ENCODE measurements around the gene NFKBIE. TPM values are rescaled to one million over a fixed set of nuclear protein-coding genes. Genes with fewer than 3 reads are reported as not detected.

Gene NFKBIE
- total and polyA plus RNA-seq, 2 experiments from 2014 or later, result 14.0 to 16.7 TPM

- no peak overlapping the region for H3K27ac ChIP-seq
- no peak overlapping the region for H2AFZ ChIP-seq
- H3K36me3 ChIP-seq (replicated peaks; ENCODE audit: insufficient read depth, low read depth), result no peaks in the 10 kb centered on the region
- no peak overlapping the region for H3K4me3 ChIP-seq
- H3K27me3 ChIP-seq, result peaks cover 3% of the 10 kb centered on the region
- H3K4me1 ChIP-seq (ENCODE audit: insufficient read depth), result peaks cover 7% of the 10 kb centered on the region
- DNase-seq (ENCODE audit: low spot score), result no peak
- H3K4me2 ChIP-seq, result peak overlapping the region; percentile 88
- no peaks in the 10 kb centered on the region for H4K20me1 ChIP-seq (ENCODE audit: insufficient read depth, poor library complexity, severe bottlenecking)
- TF ChIP-seq EZH2 (IDR thresholded peaks at IDR 0.05; ENCODE audit: borderline replicate concordance) (no peak), CTCF (IDR thresholded peaks at IDR 0.05; ENCODE audit: poor library complexity) (no peak), EZH2phosphoT487 (IDR thresholded peaks at IDR 0.05; ENCODE audit: low read depth, severe bottlenecking, unreplicated experiment) (no peak)
- no peaks in the 10 kb centered on the region for H3K9me2 ChIP-seq (replicated peaks; ENCODE audit: insufficient read depth)
- H3K79me2 ChIP-seq, result peaks cover 13% of the 10 kb centered on the region
- 90% methylated on average over 3 of the region's 3 CpGs for WGBS (ENCODE audit: low lambda C conversion rate, missing lambda C conversion rate)
- H3K9me3 ChIP-seq (ENCODE audit: low read depth), result no peaks in the 10 kb centered on the region
These were observed 46.4 kb upstream of the NFKBIE start for GRCh38 chr6:44311767-44312166.

- Histone ChIP-seq H4K20me1 (ENCODE audit: insufficient read depth, poor library complexity, severe bottlenecking) (no peaks in the 10 kb centered on the region), H2AFZ (no peak overlapping the region), H3K79me2 (peaks cover 13% of the 10 kb centered on the region), H3K9me3 (ENCODE audit: low read depth) (no peaks in the 10 kb centered on the region), H3K27me3 (peaks cover 3% of the 10 kb centered on the region), H3K36me3 (replicated peaks; ENCODE audit: insufficient read depth, low read depth) (no peaks in the 10 kb centered on the region), H3K4me3 (no peak overlapping the region), H3K4me2 (no peak overlapping the region), H3K27ac (no peak overlapping the region), H3K4me1 (ENCODE audit: insufficient read depth) (peaks cover 7% of the 10 kb centered on the region), H3K9me2 (replicated peaks; ENCODE audit: insufficient read depth) (no peaks in the 10 kb centered on the region)
- no peak for DNase-seq (ENCODE audit: low spot score)
- WGBS (ENCODE audit: low lambda C conversion rate, missing lambda C conversion rate), result 96% methylated on average over 2 of the region's 2 CpGs
- no peak for TF ChIP-seq EZH2 (IDR thresholded peaks at IDR 0.05; ENCODE audit: borderline replicate concordance)
- no peak for TF ChIP-seq CTCF (IDR thresholded peaks at IDR 0.05; ENCODE audit: poor library complexity)
- TF ChIP-seq EZH2phosphoT487 (IDR thresholded peaks at IDR 0.05; ENCODE audit: low read depth, severe bottlenecking, unreplicated experiment), result no peak
These were observed 46.0 kb upstream of the NFKBIE start for GRCh38 chr6:44311304-44311703.

GRCh38 chr6:44310241-44310640, 44.9 kb upstream of the NFKBIE start:
- Histone ChIP-seq H3K9me2 (replicated peaks; ENCODE audit: insufficient read depth) (no peaks in the 10 kb centered on the region), H3K4me2 (no peak overlapping the region), H3K27me3 (no peaks in the 10 kb centered on the region), H3K27ac (no peak overlapping the region), H3K9me3 (ENCODE audit: low read depth) (no peaks in the 10 kb centered on the region), H3K4me3 (no peak overlapping the region), H2AFZ (no peak overlapping the region), H4K20me1 (ENCODE audit: insufficient read depth, poor library complexity, severe bottlenecking) (no peaks in the 10 kb centered on the region), H3K79me2 (peaks cover 13% of the 10 kb centered on the region), H3K4me1 (ENCODE audit: insufficient read depth) (peaks cover 7% of the 10 kb centered on the region), H3K36me3 (replicated peaks; ENCODE audit: insufficient read depth, low read depth) (no peaks in the 10 kb centered on the region)
- 97% methylated on average over 3 of the region's 3 CpGs for WGBS (ENCODE audit: low lambda C conversion rate, missing lambda C conversion rate)
- no peak for DNase-seq (ENCODE audit: low spot score)
- TF ChIP-seq EZH2 (IDR thresholded peaks at IDR 0.05; ENCODE audit: borderline replicate concordance) (no peak), EZH2phosphoT487 (IDR thresholded peaks at IDR 0.05; ENCODE audit: low read depth, severe bottlenecking, unreplicated experiment) (no peak), CTCF (IDR thresholded peaks at IDR 0.05; ENCODE audit: poor library complexity) (no peak)

GRCh38 chr6:44309631-44310030, 44.3 kb upstream of the NFKBIE start:
- no peak for DNase-seq (ENCODE audit: low spot score)
- TF ChIP-seq EZH2phosphoT487 (IDR thresholded peaks at IDR 0.05; ENCODE audit: low read depth, severe bottlenecking, unreplicated experiment), result no peak
- no peak for TF ChIP-seq EZH2 (IDR thresholded peaks at IDR 0.05; ENCODE audit: borderline replicate concordance)
- TF ChIP-seq CTCF (IDR thresholded peaks at IDR 0.05; ENCODE audit: poor library complexity), result no peak
- H2AFZ ChIP-seq, result no peak overlapping the region
- no peaks in the 10 kb centered on the region for H3K9me3 ChIP-seq (ENCODE audit: low read depth)
- no peak overlapping the region for H3K27ac ChIP-seq
- peaks cover 13% of the 10 kb centered on the region for H3K79me2 ChIP-seq
- H3K9me2 ChIP-seq (replicated peaks; ENCODE audit: insufficient read depth), result no peaks in the 10 kb centered on the region
- H4K20me1 ChIP-seq (ENCODE audit: insufficient read depth, poor library complexity, severe bottlenecking), result no peaks in the 10 kb centered on the region
- H3K4me1 ChIP-seq (ENCODE audit: insufficient read depth), result peaks cover 7% of the 10 kb centered on the region
- H3K4me2 ChIP-seq, result no peak overlapping the region
- no peak overlapping the region for H3K4me3 ChIP-seq
- H3K27me3 ChIP-seq, result no peaks in the 10 kb centered on the region
- H3K36me3 ChIP-seq (replicated peaks; ENCODE audit: insufficient read depth, low read depth), result no peaks in the 10 kb centered on the region

All from hepatocyte (in vitro differentiated cells).